ENCODE measurements around the gene SH2D7.
A peak's percentile ranks its signal among the peaks of the same experiment; 100 is the strongest.

The SH2D7 gene

DNA sequence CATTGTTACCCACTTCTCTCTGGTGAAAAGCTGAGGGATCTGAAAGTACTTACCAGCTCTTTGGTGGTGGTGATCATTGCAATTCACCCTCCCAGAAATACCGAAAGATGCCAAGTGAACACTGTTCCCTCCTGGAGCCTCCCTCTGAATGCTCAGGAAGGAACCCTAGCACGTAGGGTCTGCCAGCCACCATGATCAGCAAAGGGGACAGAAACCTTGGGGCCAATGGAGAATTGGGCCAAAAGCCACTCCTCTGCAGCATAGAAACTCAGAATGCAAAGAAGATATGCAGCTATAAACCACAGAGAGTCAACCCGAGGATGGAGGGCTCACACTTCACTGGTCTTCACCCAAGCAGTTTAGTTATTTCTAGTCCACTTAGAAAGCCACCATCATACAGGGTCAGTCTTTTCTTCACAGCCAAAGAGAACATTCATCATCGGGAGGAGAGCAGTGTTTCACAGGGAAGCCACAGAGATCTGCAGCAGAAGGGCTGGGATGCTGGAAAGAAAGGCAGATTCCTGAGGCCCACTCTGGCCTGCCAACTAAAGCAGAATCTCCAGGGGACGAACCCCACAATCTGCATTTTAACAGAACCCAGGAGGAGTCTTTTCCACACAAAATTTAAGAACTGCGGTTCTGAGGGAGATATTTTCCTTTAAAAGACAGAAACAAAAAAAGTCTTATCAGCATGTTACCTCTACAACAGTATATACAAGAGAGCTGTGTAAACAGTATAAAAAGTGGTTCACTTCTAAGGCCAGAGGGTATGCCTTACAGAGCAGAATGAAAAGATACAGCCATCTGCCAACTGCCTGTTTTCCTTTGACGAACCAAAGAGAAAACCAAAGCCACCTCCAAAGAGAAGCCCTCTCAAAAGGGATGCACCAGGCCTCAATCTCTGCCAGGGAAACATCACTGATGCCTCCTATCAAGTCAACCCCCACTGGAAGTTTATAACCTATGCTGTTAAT lies 26.1 kb upstream of the SH2D7 start:
- TF ChIP-seq CTCF (IDR thresholded peaks at IDR 0.05; ENCODE audit: control insufficient read depth, extremely low read depth, insufficient read depth), result no peak
- H3K4me3 ChIP-seq (ENCODE audit: low read depth, low read length), result no peak overlapping the region
- DNase-seq (ENCODE audit: low read depth), result no peak

DNA sequence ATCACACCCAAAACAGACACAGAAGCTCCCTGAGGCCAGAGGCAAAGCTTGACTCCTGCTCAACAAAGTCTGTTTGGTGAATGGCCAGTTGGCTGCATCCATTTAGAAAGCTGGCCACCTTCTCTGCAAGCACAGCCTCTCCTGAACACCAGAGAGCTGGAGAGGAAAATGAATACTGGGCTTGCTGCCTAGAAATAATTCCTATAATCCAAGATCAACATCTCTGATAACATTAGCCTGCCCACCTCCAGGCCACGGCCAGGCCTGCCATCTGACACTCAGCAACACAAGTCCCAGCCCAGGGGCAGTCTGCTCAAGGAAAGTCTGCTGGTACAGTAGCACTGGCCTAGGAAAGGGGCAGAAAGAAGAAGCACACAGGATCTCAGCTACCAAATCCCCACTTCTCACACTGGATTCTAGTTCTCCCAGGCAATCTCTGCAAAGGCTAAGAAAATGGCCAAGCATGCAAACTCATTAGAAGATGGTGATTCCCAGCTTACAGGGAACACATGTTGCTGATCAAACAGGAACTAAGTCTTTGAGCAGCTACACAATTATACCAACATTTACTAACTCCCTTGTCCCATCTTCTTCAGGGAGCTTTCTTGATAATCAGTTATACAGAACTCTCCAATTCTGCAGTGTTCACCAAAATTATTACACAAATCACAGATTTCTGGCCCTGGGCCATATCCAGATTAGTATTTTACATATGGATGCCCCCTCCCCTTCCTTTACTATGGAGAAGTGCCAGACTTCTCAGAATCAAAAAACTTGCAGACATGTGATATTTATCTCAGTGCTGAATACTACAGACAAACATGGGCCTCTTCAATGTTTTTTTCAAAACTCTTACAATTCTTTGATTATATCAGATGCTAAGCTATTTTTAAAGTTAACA lies 24.8 kb upstream of the SH2D7 start:
- DNase-seq (ENCODE audit: low read depth), result peak; percentile 93
- H3K4me3 ChIP-seq (ENCODE audit: low read depth, low read length), result peak overlapping the region; percentile 19; the same call in 1 of the 2 replicates
- TF ChIP-seq CTCF (IDR thresholded peaks at IDR 0.05; ENCODE audit: control insufficient read depth, extremely low read depth, insufficient read depth), result no peak

DNA sequence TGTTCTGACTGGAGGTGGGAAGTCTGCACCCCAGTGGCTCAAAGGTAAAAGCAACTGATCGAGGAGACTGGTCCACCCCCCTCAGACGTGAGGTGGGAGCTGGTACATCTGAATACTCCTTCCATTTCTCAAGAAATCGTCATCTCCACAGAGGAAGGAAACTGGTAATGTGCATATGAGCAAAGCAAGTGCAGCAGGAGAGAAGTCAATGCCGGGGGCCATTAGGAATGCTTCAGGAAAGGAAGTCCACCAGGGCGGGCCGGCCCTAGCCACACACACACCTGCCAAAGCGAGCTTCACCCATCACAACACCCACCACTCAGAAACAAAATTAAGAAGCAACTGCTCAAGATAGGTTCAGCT lies 23.3 kb upstream of the SH2D7 start:
- DNase-seq (ENCODE audit: low read depth), result no peak
- H3K4me3 ChIP-seq (ENCODE audit: low read depth, low read length), result no peak overlapping the region

DNA sequence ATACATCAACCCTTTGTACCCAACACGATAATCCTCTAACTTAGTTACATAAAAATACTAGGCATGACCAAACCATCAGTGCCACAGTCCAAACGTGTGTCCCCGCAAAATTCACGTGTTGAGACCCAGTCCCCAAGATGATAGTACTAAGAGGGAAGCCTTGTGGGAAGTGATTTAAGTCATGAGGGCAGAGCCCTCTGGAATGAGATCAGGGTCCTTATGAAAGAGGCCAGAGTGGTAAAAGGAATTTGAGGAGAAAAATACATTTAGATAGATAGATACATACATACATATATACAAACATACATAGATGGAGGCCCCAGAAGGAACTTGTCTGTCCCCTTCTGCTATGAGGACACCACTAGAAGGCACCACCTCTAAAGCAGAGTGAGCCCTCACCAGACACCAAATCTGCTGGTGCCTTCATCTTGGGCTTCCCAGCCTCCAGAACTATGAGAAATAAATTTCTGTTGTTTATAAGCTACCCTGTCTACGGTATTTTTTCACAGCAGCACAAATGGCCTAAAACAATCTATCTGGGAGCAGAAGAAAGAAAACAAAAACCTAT lies 22.8 kb upstream of the SH2D7 start:
- no peak overlapping the region for H3K4me3 ChIP-seq (ENCODE audit: low read depth, low read length)
- TF ChIP-seq CTCF (IDR thresholded peaks at IDR 0.05; ENCODE audit: control insufficient read depth, extremely low read depth, insufficient read depth), result no peak
- no peak for DNase-seq (ENCODE audit: low read depth)

More for the DNA sequence above, 23.3 kb upstream of the SH2D7 start:
- no peak for TF ChIP-seq CTCF (IDR thresholded peaks at IDR 0.05; ENCODE audit: control insufficient read depth, extremely low read depth, insufficient read depth)

GRCh38 chr15:78070049-78070700 lies 22.2 kb upstream of the SH2D7 start:
- no peak overlapping the region for H3K4me3 ChIP-seq (ENCODE audit: low read depth, low read length)
- no peak for TF ChIP-seq CTCF (IDR thresholded peaks at IDR 0.05; ENCODE audit: control insufficient read depth, extremely low read depth, insufficient read depth)
- DNase-seq (ENCODE audit: low read depth), result no peak

DNA sequence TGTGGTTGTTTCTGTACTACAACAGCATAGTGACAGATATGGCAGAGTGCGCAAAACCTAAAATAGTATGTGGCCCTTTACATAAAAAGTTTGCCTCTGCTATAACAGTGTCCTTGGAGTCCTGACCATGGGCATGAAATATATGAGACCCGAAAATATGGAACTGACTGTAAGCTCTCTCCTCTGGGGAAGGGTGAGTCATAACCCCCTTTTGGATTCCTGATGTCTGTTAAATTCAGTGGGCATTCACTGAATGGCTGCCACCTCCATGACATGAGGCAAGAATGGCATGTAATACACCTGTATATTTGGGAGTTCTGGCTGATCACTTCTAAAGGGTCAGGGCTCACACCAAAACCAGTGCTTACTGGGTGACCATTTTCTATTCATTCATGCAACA lies 21.0 kb upstream of the SH2D7 start:
- no peak for DNase-seq (ENCODE audit: low read depth)
- no peak for TF ChIP-seq CTCF (IDR thresholded peaks at IDR 0.05; ENCODE audit: control insufficient read depth, extremely low read depth, insufficient read depth)
- H3K4me3 ChIP-seq (ENCODE audit: low read depth, low read length), result no peak overlapping the region

Measured in LNCaP clone FGC (cell line).